HG03045 (cell line): ENCODE data around the gene CLDN20.
"Not testable (repeated sequence)": the region's sequence is repeated elsewhere in the genome, so short reads cannot be mapped to it uniquely, and the experiment has no call there.

Experiments used
- ATAC-seq: cut with Tn5 transposase; IDR thresholded peaks from one replicate; pipeline ENCODE4 v1.9.1; 2021; ENCODE audit warnings: mild to moderate bottlenecking, moderate library complexity; ENCODE audit not compliant: unreplicated experiment

The CLDN20 gene

GRCh38 chr6:155268088-155268867, 4.5 kb downstream of the CLDN20 start:
- ATAC-seq, result not testable (repeated sequence)

DNA sequence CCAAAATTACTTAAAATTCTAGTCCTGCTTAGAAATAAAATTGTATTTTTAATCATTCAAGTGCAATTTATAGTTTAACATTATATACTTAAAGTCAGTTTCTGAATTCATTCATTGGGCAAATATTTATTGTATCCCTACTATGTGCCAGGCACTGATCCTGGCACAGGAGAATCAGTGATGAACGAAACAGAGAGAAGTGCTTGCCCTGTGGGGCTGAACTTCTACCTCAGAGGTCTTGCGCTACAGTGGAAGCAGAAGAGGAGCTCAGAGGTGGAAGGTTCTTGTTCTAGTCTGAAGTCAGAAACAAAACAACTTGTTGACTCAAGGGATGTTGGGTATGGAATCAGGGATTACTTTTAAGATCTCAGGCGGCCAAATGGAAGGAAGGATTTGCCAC, 6.0 kb downstream of the CLDN20 start:
- no peak for ATAC-seq

DNA sequence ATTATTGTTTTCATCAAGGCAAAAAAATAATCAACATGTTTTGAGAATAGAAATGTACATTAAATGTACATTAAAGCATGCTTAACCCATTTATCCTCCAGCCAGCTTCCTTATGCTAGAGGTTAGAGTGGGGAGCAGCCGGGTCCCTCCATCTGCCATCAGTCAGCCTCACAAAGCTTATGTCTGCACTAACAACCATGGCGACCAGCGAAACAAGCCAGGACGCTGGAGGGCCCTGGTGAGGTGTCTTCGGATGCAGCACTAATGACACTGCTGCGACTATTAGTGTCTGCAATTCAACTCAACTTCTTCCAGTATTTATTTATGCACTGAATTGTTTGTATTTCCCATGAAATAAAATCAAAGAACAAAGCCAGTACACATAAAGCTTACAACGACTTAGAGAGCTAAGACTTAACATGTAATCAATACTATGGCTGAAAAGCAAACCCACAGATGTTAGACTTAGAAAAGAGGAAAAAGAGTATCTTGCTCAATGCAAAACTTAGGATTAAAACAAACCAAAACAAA, 6.8 kb downstream of the CLDN20 start:
- no peak for ATAC-seq

- ATAC-seq, result no peak
Measured at GRCh38 chr6:155271145-155271544, 7.3 kb downstream of the CLDN20 start.

DNA sequence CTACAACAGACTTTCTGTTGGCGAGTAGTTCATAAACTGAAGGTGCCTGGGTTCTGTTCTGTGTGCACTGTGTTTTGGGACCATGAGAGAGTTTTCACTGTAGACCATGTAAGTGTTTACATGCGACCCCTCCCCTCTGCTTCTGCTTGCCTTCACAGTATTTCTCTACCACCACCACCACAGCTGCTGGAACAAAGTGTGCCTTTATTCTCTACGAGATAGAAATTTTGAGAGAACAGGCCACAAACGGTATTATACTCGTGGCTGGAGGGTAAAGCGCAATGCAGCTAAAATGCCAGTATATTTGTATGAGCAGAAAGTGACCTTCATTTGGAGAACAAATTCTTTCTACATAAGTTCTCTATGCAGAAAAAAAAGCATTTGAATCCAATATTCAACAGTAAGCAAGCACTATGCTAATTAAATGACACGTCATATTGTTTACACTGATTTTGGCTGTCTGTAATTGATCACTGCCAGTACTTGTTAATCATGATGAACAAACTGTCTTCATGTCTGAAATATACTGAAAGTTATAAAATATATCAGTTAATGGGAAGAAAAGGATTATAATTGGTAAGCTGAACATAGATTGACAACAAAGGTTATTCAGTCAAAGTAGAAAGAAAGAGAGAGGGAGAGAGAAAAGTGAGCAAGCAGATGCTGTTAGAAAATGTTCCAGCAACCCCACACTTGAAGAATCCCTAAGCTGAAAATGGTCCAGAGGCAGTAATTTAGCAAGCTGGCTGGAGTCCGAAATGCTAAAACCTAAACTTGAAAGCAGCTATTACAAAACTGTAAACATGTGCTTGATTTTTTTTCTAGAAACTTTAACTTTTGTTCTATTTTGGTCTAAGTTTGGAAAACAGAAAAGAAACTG, 8.8 kb downstream of the CLDN20 start:
- no peak for ATAC-seq

DNA sequence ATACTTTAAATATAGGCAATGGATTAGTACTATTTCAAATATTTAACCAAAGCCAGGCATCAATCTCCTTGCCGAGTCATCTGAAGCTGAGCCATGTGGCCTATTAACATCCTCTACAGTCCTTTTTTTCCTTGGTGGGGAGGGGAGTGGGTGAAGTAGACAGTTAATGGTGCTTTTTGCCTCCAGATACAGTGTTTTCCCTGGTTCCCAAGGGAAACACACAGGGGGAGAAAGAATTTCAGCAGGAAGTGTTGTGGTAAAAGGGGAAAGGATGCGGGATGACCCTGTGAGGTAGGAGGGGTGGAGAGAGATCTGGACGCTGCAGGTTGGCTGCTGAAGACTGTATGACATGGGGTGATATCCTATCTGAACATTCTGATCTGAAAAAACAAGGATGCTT, 9.6 kb downstream of the CLDN20 start:
- no peak for ATAC-seq

DNA sequence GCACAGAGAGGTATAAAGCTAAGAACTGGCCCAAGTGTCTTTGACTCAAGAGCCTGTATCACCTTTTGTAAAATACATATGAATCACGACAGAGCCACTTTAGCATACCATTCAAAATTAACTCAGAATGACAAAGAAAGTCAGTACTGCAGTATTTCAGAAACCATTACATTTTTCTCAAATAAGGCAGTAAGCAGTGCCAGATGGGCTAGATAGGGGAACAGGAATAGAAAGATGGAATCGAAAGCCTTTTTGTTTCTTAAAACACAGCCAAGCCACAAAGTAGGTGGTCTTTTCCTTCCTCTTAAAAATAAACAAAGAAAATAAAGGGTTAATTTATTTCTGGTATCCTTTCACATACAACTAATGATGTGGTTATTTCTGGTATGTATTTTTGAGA, 10.3 kb downstream of the CLDN20 start:
- ATAC-seq, result no peak

DNA sequence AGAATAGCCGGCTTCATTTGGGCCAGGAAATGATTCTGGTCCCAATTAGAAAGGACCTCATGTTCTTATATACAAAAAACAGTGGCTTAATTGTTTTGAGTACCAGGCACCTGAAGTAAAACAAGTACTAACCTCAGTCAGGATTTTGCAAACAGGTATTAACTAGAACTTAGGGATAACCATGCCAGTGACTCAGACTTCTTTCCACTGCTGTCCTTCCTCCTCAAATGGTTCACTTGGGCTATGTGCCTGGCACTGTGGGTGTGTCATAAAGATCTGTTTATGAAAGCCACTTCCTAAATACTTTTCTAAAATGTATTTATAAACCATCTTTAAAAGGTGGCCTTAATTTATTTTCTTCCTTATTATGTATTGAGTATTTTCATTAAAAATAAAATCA, 10.7 kb downstream of the CLDN20 start:
- ATAC-seq, result no peak

GRCh38 chr6:155275808-155276480, 12.1 kb downstream of the CLDN20 start:
- ATAC-seq, result no peak

DNA sequence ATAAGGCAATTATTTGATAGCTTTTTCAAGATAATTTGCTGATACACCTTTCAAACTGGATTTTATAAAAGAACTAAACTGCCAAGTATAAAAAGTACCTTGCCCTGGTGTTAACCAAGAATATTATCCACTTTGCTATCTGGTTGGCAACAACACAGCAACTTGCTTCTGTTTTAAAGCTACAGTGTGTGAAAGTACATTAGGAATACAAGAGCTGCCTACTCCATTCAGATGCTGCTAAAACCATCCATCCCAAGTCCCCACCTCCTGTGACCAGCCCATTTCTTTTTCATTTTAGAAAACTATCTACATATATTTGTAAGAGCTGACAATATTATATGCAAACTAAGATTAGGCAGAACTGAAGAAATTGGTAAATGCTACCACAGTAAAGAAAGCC, 12.8 kb downstream of the CLDN20 start:
- ATAC-seq, result no peak

DNA sequence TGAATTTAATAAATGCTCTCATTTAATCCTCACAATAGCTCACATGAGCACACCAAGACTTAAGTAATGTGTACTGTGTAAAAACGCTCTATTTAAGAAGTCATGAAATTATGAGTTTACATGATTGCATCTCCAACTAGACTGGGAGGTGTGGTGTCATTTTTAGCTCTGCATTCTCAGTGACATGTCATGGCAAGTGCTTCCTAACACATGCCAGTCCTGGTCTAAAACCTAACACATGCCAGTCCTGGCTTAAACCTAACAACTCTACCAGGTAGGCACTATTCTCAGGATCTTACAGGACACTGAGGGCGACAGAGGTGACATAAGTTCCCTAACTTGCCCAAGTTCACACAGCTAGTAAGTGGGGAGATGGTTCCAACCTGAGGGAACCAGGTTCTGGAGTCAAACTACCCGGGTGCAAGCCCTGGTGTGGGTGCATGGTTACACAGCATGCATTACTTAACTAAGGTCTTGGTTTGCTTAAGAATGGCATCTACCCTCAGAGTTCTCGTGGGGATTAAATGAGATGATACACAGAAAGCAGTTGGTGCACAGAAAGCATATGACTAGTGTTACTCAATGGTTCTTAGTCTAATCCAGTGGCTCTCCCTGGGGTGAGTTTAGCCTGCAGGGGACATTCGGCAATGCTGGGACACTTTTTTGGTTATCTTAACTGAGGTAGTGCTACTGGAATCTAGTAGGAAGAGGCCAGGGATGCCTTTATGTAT, 14.7 kb downstream of the CLDN20 start:
- no peak for ATAC-seq

DNA sequence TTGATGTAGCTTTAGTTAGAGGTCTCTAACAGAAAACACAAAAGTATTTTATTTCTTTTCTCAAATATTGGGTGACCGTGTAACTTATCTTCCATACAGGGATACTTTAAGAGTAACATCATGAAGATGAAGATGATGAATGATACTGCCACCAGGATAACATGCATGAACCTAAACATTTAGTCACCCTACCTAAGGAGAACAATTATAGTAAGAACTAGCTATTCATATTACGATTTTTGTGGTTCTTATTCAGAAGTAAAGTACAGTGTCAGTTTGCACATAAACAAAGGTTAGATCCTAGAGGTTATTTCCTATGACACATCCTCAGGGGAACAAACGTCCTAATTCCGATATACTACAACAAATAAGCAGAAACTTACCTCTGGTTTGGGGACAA, 21.0 kb downstream of the CLDN20 start:
- no peak for ATAC-seq

GRCh38 chr6:155287762-155288161, 23.9 kb downstream of the CLDN20 start:
- ATAC-seq, result no peak

DNA sequence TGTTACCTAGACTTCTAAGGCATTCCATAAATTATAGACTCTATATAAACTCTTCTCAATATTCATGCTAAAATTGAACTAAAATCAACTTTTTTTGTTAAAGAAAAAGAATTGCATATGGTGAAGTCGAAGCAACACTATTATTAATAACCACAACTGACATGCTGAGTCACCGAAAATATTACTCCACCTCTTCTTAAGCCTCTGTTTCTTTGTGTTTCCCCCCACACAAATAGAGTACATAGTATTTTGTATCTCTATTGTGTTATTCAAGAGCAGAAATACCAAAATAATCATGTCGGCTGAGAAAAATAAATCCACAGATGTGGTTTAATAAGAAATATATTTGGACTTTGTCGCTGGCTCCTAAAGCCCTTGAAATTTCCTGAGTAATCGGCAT, 26.7 kb downstream of the CLDN20 start:
- ATAC-seq, result no peak

GRCh38 chr6:155291291-155291690, 27.5 kb downstream of the CLDN20 start:
- ATAC-seq, result no peak

GRCh38 chr6:155292711-155293110, 28.9 kb downstream of the CLDN20 start:
- no peak for ATAC-seq

DNA sequence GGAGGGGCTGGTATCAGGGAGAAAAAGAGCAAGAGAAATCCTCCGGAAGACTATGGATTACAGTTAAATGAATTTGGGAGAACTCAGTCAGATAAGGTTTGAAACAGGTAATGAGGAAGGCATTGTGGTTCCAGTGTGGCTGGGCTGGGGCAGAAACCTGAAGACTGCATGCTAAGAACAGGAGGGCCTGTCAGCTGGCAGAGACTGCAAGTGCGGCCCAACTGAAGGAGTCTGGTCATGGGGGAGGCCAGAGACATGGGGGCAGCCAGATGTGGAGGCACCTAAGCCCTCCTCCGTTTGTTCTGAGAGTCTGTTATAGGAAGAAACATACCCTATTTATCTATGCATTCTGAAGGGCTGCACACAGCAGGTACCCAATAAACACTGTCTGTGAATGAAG, 33.9 kb downstream of the CLDN20 start:
- ATAC-seq, result no peak

- no peak for ATAC-seq
Measured at GRCh38 chr6:155301867-155302266, 38.1 kb downstream of the CLDN20 start.

DNA sequence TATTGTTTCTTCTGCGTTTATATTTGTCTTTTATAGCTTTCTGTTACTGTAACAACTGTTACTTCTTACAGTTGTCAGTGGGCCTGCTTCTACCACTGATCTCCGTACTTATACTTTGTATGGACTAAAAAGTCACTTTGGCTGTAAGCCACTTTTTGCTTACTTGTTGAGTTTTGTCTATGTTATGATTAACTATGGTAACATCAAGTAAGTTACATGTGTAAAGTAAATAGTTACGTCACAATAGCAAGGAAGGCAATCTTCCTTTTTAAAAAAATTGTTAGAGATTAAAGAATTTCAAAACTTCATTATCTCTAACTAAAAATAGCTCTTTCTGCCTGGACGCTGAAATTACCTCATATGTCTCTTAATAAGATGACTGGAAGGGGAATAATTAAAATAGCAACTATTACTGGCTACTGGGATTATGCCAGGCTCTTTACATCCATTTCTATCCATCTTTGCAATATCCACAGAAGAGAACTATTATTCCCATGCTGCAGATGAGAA, 39.6 kb downstream of the CLDN20 start:
- no peak for ATAC-seq

- ATAC-seq, result no peak
Measured at GRCh38 chr6:155306958-155307357, 43.1 kb downstream of the CLDN20 start.
